Parathyroid adenoma (tissue), 2 donors: ENCODE data around the gene PXDC1.

ENCODE experiments used
- H2AFZ ChIP-seq: fragments of 300-600 bp; sonication (generic); one replicate; pipeline ENCODE4 v1.7.0; 2017; ENCODE audit warnings: antibody characterized with exemption, mild to moderate bottlenecking
- H3K27ac ChIP-seq: fragments of 300-600 bp; sonication (generic); one replicate; pipeline ENCODE4 v1.7.0; 2017
- H3K27me3 ChIP-seq: fragments of 300-600 bp; sonication (generic); one replicate; pipeline ENCODE4 v1.7.0; 2017; ENCODE audit warnings: low read length; ENCODE audit not compliant: control insufficient read depth, insufficient read depth
- H3K36me3 ChIP-seq: fragments of 300-600 bp; sonication (generic); one replicate; pipeline ENCODE4 v1.7.0; 2017; ENCODE audit warnings: low read length; ENCODE audit not compliant: control insufficient read depth, insufficient read depth
- H3K4me1 ChIP-seq: fragments of 300-600 bp; sonication (generic); one replicate; pipeline ENCODE4 v1.7.0; 2017; ENCODE audit warnings: control low read depth
- H3K4me2 ChIP-seq: fragments of 300-600 bp; sonication (generic); one replicate; pipeline ENCODE4 v1.7.0; 2017; ENCODE audit warnings: low read length
- H3K4me3 ChIP-seq: fragments of 300-600 bp; sonication (generic); one replicate; pipeline ENCODE4 v1.7.0; 2017; ENCODE audit warnings: low read depth, low read length
- H3K79me2 ChIP-seq: fragments of 300-600 bp; sonication (generic); one replicate; pipeline ENCODE4 v1.7.0; 2017; ENCODE audit warnings: control low read depth
- H3K9ac ChIP-seq: fragments of 300-600 bp; sonication (generic); one replicate; pipeline ENCODE4 v1.7.0; 2017; ENCODE audit warnings: mild to moderate bottlenecking
- H3K9me3 ChIP-seq: fragments of 300-600 bp; sonication (generic); one replicate; pipeline ENCODE4 v1.7.0; 2017; ENCODE audit warnings: low read length; ENCODE audit not compliant: control insufficient read depth
- TF ChIP-seq, protein P1 (sequence below): fragments of 300-600 bp; sonication (generic); IDR thresholded peaks from one replicate; pipeline ENCODE4 v1.7.0; 2017; ENCODE audit warnings: antibody characterized with exemption, mild to moderate bottlenecking
- donor health status: primary hyperparathyroidism.

PXDC1 gene

DNA sequence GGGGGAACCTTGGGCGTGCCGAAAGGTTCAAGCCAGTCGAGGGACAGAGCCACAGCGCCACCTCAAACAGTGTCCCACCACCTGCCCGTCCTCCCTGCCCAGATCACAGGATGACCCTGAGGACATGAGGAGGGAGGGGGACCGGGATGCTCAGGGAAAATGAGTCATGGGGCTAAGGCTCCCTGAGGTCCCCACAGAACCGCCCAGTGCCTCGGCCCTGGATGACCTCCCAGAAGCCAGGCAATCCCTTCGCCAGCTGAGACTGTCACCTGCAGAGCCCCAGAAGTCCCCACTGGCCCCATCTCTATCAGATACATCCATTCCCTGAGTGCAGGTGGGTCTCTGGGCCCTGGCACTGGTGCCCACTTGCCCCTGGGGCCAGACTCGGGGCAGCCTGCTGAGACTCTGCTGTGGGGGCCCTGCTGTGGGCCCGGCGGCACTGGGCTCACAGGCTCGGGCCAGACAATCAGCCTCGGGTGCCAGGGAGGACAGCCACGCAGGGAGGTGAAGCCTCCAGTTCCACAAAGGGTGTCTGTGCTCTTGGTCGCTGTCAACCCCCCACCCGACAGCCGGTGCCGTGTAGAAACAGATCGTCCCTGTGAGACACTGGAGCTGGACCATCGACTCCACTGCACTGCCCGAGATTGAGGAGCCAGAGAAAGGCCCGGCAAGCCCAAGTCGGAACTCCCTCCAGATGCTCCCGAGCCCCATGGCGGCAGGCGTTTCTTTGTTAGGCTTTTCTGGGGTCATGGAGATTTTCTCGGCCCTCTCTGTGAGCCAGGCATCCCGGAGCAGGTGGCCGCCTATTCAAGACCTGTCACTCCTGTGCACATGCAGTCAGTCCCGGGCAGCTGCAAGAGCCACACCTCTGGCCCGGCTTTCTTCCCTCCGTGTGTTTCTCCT lies 26.1 kb downstream of the PXDC1 start:
- Histone ChIP-seq H3K27ac (no peak overlapping the region), H3K36me3 (no peaks in the 10 kb centered on the region), H3K9ac (no peak overlapping the region), H3K4me3 (no peak overlapping the region), H3K79me2 (peaks cover 5% of the 10 kb centered on the region), H2AFZ (no peak overlapping the region), H3K9me3 (no peaks in the 10 kb centered on the region), H3K4me1 (no peaks in the 10 kb centered on the region), H3K4me2 (no peak overlapping the region), H3K27me3 (no peaks in the 10 kb centered on the region)
- TF ChIP-seq, protein P1, sequence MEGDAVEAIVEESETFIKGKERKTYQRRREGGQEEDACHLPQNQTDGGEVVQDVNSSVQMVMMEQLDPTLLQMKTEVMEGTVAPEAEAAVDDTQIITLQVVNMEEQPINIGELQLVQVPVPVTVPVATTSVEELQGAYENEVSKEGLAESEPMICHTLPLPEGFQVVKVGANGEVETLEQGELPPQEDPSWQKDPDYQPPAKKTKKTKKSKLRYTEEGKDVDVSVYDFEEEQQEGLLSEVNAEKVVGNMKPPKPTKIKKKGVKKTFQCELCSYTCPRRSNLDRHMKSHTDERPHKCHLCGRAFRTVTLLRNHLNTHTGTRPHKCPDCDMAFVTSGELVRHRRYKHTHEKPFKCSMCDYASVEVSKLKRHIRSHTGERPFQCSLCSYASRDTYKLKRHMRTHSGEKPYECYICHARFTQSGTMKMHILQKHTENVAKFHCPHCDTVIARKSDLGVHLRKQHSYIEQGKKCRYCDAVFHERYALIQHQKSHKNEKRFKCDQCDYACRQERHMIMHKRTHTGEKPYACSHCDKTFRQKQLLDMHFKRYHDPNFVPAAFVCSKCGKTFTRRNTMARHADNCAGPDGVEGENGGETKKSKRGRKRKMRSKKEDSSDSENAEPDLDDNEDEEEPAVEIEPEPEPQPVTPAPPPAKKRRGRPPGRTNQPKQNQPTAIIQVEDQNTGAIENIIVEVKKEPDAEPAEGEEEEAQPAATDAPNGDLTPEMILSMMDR: no peak

DNA sequence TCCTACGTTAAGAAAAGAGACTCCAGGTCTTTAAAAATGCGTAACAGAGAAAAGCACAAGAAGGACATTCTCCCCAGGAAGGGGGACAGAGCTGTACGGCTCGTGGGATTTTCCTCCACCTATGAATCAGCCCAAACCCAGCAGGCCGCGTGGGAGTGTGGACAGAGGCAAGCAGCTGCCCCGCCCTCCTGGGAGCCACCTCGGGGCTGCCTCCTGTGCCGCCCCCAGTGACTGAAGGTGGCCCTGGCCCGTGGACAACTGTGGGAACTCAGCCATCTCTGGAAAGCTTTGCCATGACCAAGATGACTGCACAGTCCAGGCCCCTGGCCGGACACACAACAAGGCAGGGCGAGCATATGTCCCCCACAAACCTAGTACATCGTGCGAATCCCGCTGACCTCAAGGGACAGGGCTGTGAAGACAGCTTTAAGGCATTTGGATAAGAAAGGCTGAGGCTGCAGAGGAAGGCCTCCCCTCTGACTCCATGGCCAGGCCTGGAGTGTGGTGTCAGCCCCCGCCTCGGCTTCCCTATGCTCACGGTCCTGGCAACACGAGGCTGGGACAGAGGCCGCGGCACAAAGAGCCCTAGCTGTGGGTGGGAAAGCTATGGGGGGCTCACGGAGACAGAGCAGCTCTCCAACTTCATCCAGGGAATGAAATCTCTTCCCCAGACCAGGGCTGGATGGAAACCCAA lies 26.9 kb downstream of the PXDC1 start:
- H3K36me3 ChIP-seq: no peaks in the 10 kb centered on the region
- no peak overlapping the region for H3K27ac ChIP-seq
- no peak overlapping the region for H3K4me3 ChIP-seq
- no peaks in the 10 kb centered on the region for H3K9me3 ChIP-seq
- H3K4me2 ChIP-seq: no peak overlapping the region
- peaks cover 2% of the 10 kb centered on the region for H3K79me2 ChIP-seq
- no peaks in the 10 kb centered on the region for H3K27me3 ChIP-seq
- TF ChIP-seq, protein P1: no peak
- H3K4me1 ChIP-seq: no peaks in the 10 kb centered on the region
- H3K9ac ChIP-seq: no peak overlapping the region
- no peak overlapping the region for H2AFZ ChIP-seq

DNA sequence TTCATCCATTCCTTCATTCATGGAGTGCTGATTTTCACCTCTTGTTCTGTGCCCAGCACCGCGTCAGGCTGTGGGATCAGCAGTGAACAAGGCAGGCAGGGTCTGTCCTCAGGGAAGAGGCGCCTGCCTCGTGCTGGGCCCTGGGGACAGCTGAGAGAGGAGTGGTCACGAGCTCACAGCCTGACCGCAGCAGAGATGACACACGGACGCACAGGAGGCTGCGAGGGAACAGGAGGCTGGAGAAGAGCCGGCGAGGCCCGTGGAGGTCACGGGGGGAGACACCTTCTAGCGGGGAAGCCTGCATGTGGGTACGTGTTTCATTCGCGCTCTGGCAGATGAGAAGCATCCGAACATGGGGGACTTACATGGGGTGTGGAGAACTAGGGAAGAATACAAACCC lies 27.5 kb downstream of the PXDC1 start:
- H3K4me2 ChIP-seq: no peak overlapping the region
- H3K27ac ChIP-seq: no peak overlapping the region
- peaks cover 2% of the 10 kb centered on the region for H3K4me1 ChIP-seq
- TF ChIP-seq, protein P1: no peak
- H3K36me3 ChIP-seq: no peaks in the 10 kb centered on the region
- no peak overlapping the region for H3K9ac ChIP-seq
- H3K9me3 ChIP-seq: no peaks in the 10 kb centered on the region
- H3K27me3 ChIP-seq: no peaks in the 10 kb centered on the region
- H3K4me3 ChIP-seq: no peak overlapping the region
- peaks cover 2% of the 10 kb centered on the region for H3K79me2 ChIP-seq
- no peak overlapping the region for H2AFZ ChIP-seq

DNA sequence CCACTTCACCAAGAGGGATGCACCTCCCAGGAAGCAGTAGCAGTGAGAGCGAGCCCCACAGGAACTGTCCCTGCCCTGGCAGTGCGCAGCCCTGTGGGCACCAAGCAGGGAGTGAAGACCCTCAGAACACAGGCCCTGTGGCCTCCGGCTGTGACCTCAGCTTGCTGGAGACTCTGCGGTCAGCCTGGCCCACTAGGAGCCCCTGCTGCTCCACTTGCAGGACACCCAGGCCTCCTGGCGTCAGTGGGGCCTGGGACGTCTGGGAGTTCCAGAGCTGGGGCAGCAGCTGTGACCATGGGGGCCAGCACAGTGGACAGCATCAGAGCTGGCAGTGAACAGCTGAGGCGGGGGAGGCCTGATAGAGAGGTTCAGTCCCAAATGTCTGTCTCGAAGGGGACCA lies 28.3 kb downstream of the PXDC1 start:
- TF ChIP-seq, protein P1: no peak
- Histone ChIP-seq H3K27me3 (no peaks in the 10 kb centered on the region), H3K36me3 (no peaks in the 10 kb centered on the region), H3K4me2 (no peak overlapping the region), H3K4me1 (peaks cover 3% of the 10 kb centered on the region), H3K9me3 (no peaks in the 10 kb centered on the region), H3K27ac (no peak overlapping the region), H3K4me3 (no peak overlapping the region), H3K9ac (no peak overlapping the region), H3K79me2 (peaks cover 2% of the 10 kb centered on the region), H2AFZ (no peak overlapping the region)
